Stimulated activated CD4-positive, alpha-beta T cell treated with anti-CD3 and anti-CD28 coated beads, Interleukin-1b, Interleukin-23, amount 100 ng/mL, for 48 hours (primary cell): Measurements from ENCODE around the gene ELF3.
"Not testable (repeated sequence)": the region's sequence is repeated elsewhere in the genome, so short reads cannot be mapped to it uniquely, and the experiment has no call there.

Experiments used
- DNase-seq: peaks from one replicate; pipeline ENCODE4 v3.0.0-alpha.2; 2020

Gene ELF3

DNA sequence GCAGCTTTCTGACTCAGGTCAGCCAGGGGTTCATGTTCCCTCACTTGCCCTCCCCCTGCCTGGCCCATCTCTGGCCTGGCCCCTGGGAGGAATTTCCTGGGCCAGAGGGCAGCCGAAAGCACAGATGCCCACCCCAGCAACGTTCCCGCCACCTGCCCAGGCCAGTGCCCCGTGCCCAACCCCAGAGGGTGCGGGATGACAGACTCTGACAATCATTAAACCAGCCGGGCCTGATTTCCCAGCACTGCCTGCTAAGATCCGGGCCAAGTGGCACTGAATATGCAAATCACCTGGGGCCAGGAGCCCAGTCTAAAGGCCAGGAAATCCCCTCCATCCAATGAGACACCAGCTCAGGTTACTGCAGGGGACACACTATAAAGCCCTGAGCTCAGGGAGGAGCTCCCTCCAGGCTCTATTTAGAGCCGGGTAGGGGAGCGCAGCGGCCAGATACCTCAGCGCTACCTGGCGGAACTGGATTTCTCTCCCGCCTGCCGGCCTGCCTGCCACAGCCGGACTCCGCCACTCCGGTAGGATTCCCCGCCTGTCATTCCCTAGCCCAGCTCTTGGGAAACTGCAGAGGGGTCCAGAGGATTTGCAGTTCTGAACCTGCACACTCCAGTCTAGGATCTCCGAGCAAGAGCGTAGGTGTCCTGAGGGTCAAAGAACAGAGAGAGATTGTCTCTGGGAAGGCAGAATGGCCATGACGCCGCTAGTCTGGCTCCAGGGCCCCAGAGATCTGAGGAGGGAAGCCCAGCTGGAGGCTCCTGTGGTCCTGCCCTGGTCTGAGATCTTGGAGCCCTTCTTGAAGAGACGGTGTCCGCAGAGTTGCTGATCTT is at the start of gene ELF3:
ELF3 (plus strand) TSS at position 408 of the 836 bp plus-strand sequence. CDS start 550 bp downstream, outside the sequence.
- DNase-seq: no peak

GRCh38 chr1:201962382-201962781 is 48.0 kb upstream of the ELF3 start:
- not testable (repeated sequence) for DNase-seq

GRCh38 chr1:201964261-201964660 is 46.1 kb upstream of the ELF3 start:
- no peak for DNase-seq

- no peak for DNase-seq
Measured at GRCh38 chr1:201966171-201966570, 44.2 kb upstream of the ELF3 start.

GRCh38 chr1:201968202-201968925 is 42.0 kb upstream of the ELF3 start:
- DNase-seq: no peak

GRCh38 chr1:201970334-201971159 is 39.8 kb upstream of the ELF3 start:
- no peak for DNase-seq

GRCh38 chr1:201982082-201982622 is 28.2 kb upstream of the ELF3 start:
- DNase-seq: peak; percentile 52

DNA sequence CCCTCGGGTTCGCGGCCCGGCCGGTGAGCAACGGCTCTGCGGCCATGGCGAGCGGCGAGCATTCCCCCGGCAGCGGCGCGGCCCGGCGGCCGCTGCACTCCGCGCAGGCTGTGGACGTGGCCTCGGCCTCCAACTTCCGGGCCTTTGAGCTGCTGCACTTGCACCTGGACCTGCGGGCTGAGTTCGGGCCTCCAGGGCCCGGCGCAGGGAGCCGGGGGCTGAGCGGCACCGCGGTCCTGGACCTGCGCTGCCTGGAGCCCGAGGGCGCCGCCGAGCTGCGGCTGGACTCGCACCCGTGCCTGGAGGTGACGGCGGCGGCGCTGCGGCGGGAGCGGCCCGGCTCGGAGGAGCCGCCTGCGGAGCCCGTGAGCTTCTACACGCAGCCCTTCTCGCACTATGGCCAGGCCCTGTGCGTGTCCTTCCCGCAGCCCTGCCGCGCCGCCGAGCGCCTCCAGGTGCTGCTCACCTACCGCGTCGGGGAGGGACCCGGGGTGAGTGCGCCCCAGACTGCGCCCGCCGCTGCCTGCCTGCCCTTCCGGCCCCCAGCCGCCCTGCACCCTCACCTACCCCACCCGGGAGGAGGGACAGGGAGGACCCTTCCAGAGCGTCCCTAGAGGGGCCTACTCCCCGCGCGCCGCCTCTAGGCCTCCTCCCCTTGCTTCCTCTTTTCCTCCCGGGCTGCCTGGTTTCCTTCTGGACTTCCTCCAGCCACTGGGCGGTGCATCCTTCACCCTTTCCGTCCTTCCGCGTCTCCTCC is 27.6 kb upstream of the ELF3 start, which contains the start of gene RNPEP:
RNPEP (plus strand) TSS at position 26 of the 757 bp plus-strand sequence; CDS start at position 45, 19 bp downstream.
- DNase-seq: peak; percentile 41

DNA sequence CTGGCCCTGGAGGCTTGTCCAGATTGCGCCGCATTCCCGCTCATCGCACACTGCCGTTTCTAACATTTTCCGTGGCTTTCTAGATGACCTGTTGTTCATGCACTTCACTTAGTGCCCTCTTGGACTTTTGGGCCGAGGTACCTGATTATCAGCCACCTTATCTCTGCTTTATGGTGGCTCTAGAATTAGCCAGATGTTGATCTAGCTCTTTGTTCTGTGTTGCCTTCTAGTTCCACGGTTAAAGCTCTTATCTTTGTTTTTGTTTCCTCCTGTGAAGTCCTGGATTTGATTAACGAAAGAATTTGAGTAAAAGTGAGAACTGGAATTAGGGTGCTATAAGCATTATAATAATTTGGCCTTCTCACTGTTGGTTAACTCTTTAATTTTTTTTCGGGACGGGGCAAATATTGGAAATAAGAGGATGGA is 27.0 kb upstream of the ELF3 start:
- no peak for DNase-seq

- DNase-seq: no peak
Measured at GRCh38 chr1:201984446-201984845, 25.9 kb upstream of the ELF3 start.

DNA sequence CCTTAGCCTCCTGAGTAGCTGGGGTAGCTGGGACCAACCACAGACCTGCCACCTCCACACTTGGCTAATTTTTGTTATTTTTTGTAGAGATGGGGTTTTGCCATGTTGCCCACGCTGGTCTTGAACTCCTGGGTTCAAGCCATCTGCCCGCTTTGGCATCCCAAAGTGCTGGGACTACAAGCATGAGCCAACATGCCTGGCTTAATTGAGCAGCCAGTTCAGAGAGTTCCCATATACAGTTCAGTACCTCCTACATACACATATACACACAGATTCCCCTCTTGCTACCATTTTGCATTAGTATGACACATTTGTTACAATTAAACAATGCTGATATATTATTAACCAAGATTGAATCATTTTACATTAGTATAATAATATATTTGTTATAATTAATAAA is 25.0 kb upstream of the ELF3 start:
- no peak for DNase-seq

GRCh38 chr1:201988601-201989000 is 21.8 kb upstream of the ELF3 start:
- no peak for DNase-seq

GRCh38 chr1:201989354-201990128 is 20.8 kb upstream of the ELF3 start:
- DNase-seq: no peak

GRCh38 chr1:201990427-201990826 is 20.0 kb upstream of the ELF3 start:
- DNase-seq: no peak

DNA sequence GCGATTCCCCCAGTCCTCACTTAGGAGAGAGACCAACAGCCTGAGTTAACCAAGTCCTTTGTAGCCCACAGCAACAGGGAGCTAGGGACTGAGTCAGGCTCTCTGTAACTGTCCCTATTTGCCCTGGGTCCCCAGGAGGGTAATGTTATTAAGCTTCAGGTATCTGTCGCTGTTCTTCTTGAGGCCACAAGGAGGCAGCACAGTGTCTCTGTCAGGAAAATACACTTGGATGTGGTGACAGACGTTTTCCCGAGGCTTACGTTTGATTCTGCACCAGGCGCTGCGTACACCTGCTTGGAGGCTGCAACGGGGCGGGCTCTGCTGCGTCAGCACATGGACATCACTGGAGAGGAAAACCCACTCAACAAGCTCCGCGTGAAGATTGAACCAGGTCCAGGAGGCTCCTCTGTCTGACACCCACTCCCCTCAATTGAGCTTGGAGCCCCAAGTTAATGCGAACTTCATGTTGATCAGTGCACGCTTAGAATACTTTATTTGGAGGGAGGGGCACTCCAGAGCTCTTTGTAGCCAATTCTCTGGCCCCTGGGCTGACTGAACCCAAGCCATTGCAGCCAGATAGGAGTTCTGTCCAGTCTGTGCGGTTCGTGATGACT is 10.7 kb upstream of the ELF3 start:
- DNase-seq: peak; percentile 12

DNA sequence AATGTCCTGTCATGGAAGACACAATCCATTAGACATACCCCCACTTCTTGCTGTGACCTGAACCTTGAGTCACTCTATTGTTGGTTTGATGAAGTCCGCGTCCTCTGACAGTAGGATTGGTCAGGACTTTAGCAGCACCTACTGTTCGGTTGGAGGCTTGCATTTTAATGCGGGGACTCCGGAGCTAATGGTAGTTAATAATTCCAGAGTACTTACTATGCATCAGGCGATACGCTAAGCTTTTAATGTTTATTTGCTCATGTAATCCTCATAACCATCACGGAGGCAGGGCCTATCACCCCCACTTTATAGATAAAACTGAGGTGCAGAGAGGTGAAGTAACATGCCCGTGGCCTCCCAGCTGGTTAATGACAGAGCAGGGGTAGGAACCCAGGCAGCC is 7.9 kb upstream of the ELF3 start:
- no peak for DNase-seq

GRCh38 chr1:202004711-202005110 is 5.7 kb upstream of the ELF3 start:
- no peak for DNase-seq

- no peak for DNase-seq
Measured at GRCh38 chr1:202005958-202006357, 4.4 kb upstream of the ELF3 start.

DNA sequence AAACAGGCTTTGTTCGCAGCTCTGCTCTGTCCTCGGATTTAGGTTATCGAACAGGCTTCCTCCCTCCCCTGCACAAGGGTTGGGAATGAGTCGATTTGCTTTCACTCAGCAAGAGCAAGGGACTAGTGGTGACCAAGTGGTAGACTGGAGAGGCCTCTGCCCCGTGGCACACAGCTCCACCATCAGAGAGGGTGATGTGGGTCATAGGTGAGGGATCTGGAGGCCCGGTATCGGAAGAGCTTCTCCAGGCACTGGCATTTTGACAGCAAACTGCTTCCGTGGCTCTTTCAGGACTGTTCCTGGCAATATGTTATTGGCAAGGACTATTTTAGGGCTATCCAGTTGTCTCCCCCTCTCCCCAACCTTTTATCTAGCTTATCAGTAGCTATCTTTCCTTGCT is 3.1 kb upstream of the ELF3 start:
- no peak for DNase-seq

DNA sequence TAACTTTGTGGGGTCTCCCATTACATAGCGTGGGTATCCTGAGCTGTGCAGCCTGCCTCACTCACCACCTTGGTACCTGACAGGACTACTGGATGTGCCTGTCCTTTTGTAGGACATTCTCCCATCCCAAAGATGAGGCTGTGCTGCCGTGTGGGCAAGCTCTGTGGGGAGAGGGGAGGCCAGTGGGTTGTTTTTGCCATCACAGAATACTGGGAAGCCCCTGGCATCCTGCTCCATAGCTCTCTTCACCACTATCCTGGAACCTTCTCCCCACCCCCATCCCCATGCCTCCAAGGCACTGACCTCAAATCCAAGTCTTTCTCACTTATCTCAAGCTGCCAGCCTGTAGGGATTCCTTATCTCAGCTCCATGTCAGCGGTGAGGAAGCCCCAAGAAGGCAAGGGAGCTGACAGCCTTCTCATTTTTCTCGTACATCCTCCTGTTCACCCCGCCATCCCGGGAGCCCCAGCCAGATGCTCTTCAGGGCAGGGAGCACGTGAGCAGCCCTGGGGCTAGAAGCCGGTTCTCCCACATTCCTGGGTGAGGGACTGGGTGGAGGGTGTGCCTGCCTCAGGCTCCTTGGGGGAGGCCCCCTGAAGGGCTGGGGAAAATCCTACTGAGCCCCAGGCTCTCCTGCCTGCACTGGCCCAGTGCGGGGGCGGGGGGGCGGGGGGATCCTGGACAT is 2.4 kb upstream of the ELF3 start:
- DNase-seq: no peak
